GM21423 (cell line): ENCODE data around the gene PRAMEF26.
"Not testable (repeated sequence)": the region's sequence is repeated elsewhere in the genome, so short reads cannot be mapped to it uniquely, and the experiment has no call there.

ENCODE experiments used
- ATAC-seq: cut with Tn5 transposase; IDR thresholded peaks from one replicate; pipeline ENCODE4 v1.9.1; 2021; ENCODE audit warnings: mild to moderate bottlenecking, moderate library complexity; ENCODE audit not compliant: unreplicated experiment

PRAMEF26 gene

GRCh38 chr1:13155909-13156308, at the start of gene PRAMEF26:
TSS of gene PRAMEF26 (minus strand) at chr1:13156009. CDS start at chr1:13153095, 2,914 bp downstream.
- ATAC-seq, result not testable (repeated sequence)

DNA sequence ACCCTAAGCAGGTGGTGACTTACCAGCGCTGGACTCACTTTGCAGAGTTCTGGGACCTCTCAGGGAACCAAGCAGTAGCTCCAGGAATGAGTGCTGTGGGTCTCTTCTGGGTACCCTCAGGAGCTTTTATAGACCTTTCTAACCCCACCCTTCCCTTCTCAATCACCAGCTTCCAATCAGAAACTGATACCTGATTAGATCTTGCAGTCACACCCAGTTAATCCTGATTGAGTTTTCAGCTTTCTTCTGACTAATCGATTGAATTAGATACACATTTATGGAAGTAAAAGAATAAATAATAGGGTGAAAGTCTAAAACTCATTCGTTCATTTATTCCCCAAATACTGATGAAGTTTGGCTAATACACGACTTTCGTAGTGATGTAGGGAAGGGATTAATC, 45.5 kb upstream of the PRAMEF26 start, which contains the start of gene PRAMEF13:
Gene PRAMEF13 (minus strand): TSS at position 101 of the 400 bp plus-strand sequence. CDS start 1,820 bp downstream, outside the sequence.
- ATAC-seq, result not testable (repeated sequence)

DNA sequence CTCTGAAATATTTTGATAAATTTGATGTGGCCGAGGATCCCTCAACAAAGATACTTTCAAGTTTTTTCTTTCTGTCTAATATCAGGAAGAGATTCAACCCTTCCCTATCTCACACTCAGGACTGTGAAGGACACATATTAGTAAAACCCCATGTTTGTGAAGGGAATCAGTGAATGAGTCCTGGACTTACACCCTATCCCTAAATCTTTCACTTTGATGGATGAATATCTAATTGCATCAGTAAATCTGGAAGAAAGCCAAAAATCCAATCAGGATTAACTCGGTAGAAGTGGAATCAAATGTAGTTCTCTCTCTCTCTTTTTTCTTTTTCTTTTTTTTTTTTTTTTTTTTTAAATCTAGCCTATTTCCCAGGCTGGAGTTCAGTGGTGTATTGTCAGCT, 15.7 kb upstream of the PRAMEF26 start, which contains the start of gene PRAMEF9:
Gene PRAMEF9 (plus strand): TSS at position 301 of the 400 bp plus-strand sequence. CDS start 3,433 bp downstream, outside the sequence.
- ATAC-seq, result not testable (repeated sequence)

- not testable (repeated sequence) for ATAC-seq
These were observed 9.7 kb upstream of the PRAMEF26 start, which contains the start of gene HNRNPCL4 for GRCh38 chr1:13165531-13165930. TSS of gene HNRNPCL4 (minus strand) at chr1:13165631. CDS start at chr1:13165467, 164 bp downstream.

- ATAC-seq, result not testable (repeated sequence)
These were observed 39.1 kb downstream of the PRAMEF26 start, which contains the start of gene HNRNPCL2 for GRCh38 chr1:13116754-13117153. TSS of gene HNRNPCL2 (minus strand) at chr1:13116854. CDS start at chr1:13116400, 454 bp downstream.
